DND-41 (cell line): ENCODE measurements around the gene ANO2.

Source experiments
- EZH2 ChIP-seq: IDR thresholded peaks from 3 replicates; pipeline ENCODE4 v1.6.1; 2012; ENCODE audit warnings: borderline replicate concordance, low read depth, mild to moderate bottlenecking, moderate library complexity, low read length, inconsistent platforms; ENCODE audit not compliant: severe bottlenecking
- TF ChIP-seq, protein P1 (sequence below): IDR thresholded peaks from 2 replicates; pipeline ENCODE4 v1.5.1; 2012; ENCODE audit warnings: borderline replicate concordance, low read length, moderate library complexity, mild to moderate bottlenecking; ENCODE audit not compliant: poor library complexity, severe bottlenecking; ENCODE audit errors: extremely low read depth

DNA sequence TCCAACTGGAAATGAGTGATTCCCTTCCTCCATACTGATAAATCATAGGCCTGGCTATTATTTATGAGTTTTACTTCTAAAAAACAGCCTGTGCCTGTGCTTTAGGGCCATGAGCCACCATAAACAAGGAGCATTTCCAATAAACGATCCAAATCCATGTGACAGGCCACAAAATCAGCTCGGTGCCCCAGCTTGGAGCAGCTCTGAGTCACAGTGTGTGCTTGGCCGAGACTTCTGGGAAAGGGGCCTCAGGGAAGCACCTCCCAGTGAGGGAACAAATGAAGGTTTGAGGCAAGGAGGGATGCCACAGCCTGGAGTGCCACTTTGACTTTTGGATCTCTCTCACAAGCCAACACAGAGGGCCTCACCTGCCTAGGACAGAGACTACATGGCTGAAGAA, 322.8 kb downstream of the ANO2 start:
- TF ChIP-seq, protein P1, sequence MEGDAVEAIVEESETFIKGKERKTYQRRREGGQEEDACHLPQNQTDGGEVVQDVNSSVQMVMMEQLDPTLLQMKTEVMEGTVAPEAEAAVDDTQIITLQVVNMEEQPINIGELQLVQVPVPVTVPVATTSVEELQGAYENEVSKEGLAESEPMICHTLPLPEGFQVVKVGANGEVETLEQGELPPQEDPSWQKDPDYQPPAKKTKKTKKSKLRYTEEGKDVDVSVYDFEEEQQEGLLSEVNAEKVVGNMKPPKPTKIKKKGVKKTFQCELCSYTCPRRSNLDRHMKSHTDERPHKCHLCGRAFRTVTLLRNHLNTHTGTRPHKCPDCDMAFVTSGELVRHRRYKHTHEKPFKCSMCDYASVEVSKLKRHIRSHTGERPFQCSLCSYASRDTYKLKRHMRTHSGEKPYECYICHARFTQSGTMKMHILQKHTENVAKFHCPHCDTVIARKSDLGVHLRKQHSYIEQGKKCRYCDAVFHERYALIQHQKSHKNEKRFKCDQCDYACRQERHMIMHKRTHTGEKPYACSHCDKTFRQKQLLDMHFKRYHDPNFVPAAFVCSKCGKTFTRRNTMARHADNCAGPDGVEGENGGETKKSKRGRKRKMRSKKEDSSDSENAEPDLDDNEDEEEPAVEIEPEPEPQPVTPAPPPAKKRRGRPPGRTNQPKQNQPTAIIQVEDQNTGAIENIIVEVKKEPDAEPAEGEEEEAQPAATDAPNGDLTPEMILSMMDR, result no peak
- no peak for TF ChIP-seq EZH2
